GM12878 (cell line): ENCODE data around the gene MYH7.

ENCODE experiments used
- BHLHE40 ChIP-seq, 2 experiments: fragments of 450-650 bp in 1 of 2; IDR thresholded peaks; 2 replicates each; pipeline ENCODE4 v1.6.1; 2011 to 2017; ENCODE audit warnings: low read depth in 2 of 2, borderline replicate concordance in 1 of 2, improper control_type of control experiment in 1 of 2, low read length in 1 of 2, mild to moderate bottlenecking in 1 of 2
- ESRRA ChIP-seq: IDR thresholded peaks from 2 replicates; pipeline ENCODE4 v1.6.1; 2012; ENCODE audit warnings: mild to moderate bottlenecking, low read length, improper control_type of control experiment
- JUND ChIP-seq: IDR thresholded peaks from 2 replicates; pipeline ENCODE4 v1.6.1; 2012; ENCODE audit warnings: low read depth, mild to moderate bottlenecking, low read length, improper control_type of control experiment, moderate library complexity
- NKRF ChIP-seq: fragments of 450-650 bp; conservative IDR thresholded peaks from 2 replicates; pipeline ENCODE4 v1.6.1; 2017; ENCODE audit warnings: mild to moderate bottlenecking, moderate library complexity
- TF ChIP-seq, protein P1 (sequence below), 3 experiments: IDR thresholded peaks in 2 of 3; conservative IDR thresholded peaks in 1 of 3; 2 replicates each; pipeline ENCODE4 v1.5.1; 2011; ENCODE audit warnings: low read depth in 3 of 3, low read length in 3 of 3, mild to moderate bottlenecking in 3 of 3, control low read depth in 2 of 3, moderate library complexity in 2 of 3, inconsistent platforms in 1 of 3, mixed read lengths in 1 of 3; ENCODE audit not compliant: control insufficient read depth in 2 of 3, insufficient read depth in 1 of 3; ENCODE audit errors: extremely low read depth in 1 of 3

GRCh38 chr14:23372509-23372908, 63.0 kb downstream of the MYH7 start, which contains the start of gene IL25:
- no peak for TF ChIP-seq ESRRA
- TF ChIP-seq JUND: no peak
- TF ChIP-seq, protein P1, sequence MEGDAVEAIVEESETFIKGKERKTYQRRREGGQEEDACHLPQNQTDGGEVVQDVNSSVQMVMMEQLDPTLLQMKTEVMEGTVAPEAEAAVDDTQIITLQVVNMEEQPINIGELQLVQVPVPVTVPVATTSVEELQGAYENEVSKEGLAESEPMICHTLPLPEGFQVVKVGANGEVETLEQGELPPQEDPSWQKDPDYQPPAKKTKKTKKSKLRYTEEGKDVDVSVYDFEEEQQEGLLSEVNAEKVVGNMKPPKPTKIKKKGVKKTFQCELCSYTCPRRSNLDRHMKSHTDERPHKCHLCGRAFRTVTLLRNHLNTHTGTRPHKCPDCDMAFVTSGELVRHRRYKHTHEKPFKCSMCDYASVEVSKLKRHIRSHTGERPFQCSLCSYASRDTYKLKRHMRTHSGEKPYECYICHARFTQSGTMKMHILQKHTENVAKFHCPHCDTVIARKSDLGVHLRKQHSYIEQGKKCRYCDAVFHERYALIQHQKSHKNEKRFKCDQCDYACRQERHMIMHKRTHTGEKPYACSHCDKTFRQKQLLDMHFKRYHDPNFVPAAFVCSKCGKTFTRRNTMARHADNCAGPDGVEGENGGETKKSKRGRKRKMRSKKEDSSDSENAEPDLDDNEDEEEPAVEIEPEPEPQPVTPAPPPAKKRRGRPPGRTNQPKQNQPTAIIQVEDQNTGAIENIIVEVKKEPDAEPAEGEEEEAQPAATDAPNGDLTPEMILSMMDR (IDR thresholded peaks at IDR 0.05 in 2 of 3, conservative IDR thresholded peaks at IDR 0.05 in 1 of 3; ENCODE audit: control insufficient read depth in 2 of 3, extremely low read depth in 1 of 3, insufficient read depth in 1 of 3, low read depth in 3 of 3, low read length in 3 of 3): no peak
- no peak for TF ChIP-seq BHLHE40 (IDR thresholded peaks at IDR 0.05; ENCODE audit: borderline replicate concordance in 1 of 2, low read depth in 2 of 2, low read length in 1 of 2)
- TF ChIP-seq NKRF: no peak
